ENCODE results near the gene SDC3. TPM values are rescaled to one million over a fixed set of nuclear protein-coding genes. Genes with fewer than 3 reads are reported as not detected.
A peak's percentile ranks its signal among the peaks of the same experiment; 100 is the strongest.

SDC3 gene
- total and polyA plus RNA-seq, 10 of the 15 experiments (the other 5 are each of a cell fraction or from before 2014, with no cell fraction given) = under 0.01 to 0.46 (median 0.07) TPM; not detected in 2

DNA sequence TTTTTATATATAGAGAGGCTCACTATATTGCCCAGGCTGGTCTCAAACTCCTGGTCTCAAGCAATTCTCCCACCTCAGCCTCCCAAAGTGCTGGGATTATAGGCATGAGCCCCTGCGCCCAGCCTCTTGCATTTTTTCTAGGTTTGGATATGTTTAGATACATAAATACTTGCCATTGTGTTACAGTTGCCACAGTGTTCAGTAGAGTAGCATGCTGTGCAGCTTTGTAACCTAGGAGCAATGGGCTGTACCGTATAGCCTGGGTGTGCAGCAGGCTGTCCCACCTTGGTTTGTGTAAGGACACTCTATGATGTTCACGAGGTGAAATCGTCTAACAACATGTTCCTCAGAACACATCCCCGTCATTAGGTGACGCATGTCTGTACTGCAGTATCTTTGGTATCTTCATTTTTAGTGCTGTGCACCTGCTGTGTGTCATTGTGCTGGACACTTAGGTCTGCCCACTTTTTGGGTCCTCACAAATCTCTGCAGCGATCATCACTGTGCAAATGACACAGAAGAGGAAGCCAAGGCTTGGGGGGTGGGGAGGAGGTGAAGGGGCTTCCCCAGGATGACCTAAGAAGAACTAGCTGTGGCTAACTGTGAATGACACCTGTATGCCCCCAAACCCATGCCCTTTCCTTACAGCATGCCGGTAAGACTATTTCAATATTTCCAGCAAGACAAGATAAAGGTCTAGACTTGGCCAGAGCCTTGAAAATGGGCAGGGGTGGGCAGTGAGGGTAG, 44.5 kb downstream of the SDC3 start:
- BruUV-seq (replicated peaks) = no TSS peak
- DNase-seq (ENCODE audit: low read depth, low spot score) = no peak
- WGBS (ENCODE audit: insufficient coverage, insufficient replicate concordance, low lambda C conversion rate, missing lambda C conversion rate) = 44% methylated on average over 8 of the region's 8 CpGs
- H3K9me3 ChIP-seq (replicated peaks; ENCODE audit: control insufficient read depth, insufficient read depth, low read length) = no peaks in the 10 kb centered on the region
- peak; percentile 32; the same call in 2 of the 3 replicates for ATAC-seq
- in situ Hi-C loops (cut with MboI) = no loop called here
- CTCF ChIA-PET = interaction anchor here (1.6 to 2.8 kb wide), 2 partner anchors 62 to 81 kb away, joined by 5 to 9 read pairs; no protein-coding TSS in a partner anchor
- no peak overlapping the region for H3K4me2 ChIP-seq (ENCODE audit: control insufficient read depth, insufficient read depth)
- no peak for FAIRE-seq
- POLR2A ChIA-PET = no interaction called here
- H3K36me3 ChIP-seq (ENCODE audit: control insufficient read depth in 2 of 2, insufficient read depth in 2 of 2, low read length in 1 of 2) = no peaks in the 10 kb centered on the region
- H3K9ac ChIP-seq (ENCODE audit: control insufficient read depth, insufficient read depth, low read length) = no peak overlapping the region
- H3K4me3 ChIP-seq = no peak overlapping the region
- no peak overlapping the region for H3K27ac ChIP-seq (ENCODE audit: control insufficient read depth, insufficient read depth)
- no peaks in the 10 kb centered on the region for H3K79me2 ChIP-seq (ENCODE audit: control insufficient read depth, insufficient read depth, low read length)
- H3K27me3 ChIP-seq (replicated peaks in 1 of 2; ENCODE audit: control insufficient read depth in 2 of 2, insufficient read depth in 2 of 2, low read length in 1 of 2) = peaks cover 4 to 9% of the 10 kb centered on the region in 2 experiments; a peak in 3 of 4 replicates
- SMC1A ChIA-PET (ENCODE audit: uncharacterized antibody, unreplicated experiment) = interaction anchor here (1.8 kb wide), 1 partner anchor 28 kb away, joined by 4 read pairs; no protein-coding TSS in a partner anchor
- no peak overlapping the region for H2AFZ ChIP-seq (ENCODE audit: control insufficient read depth, low read depth, low read length)
- peaks cover 6% of the 10 kb centered on the region for H3K4me1 ChIP-seq (ENCODE audit: control insufficient read depth, insufficient read depth, low read length)
- peaks cover 2% of the 10 kb centered on the region; the same call in 1 of the 2 replicates for H4K20me1 ChIP-seq (ENCODE audit: control insufficient read depth, insufficient read depth)
- RAD21 ChIA-PET (ENCODE audit: unreplicated experiment) = no interaction called here
- intact Hi-C loops (cut with micrococcal nuclease; ENCODE audit: unreplicated experiment) = no loop called here
- TF ChIP-seq, protein P1, sequence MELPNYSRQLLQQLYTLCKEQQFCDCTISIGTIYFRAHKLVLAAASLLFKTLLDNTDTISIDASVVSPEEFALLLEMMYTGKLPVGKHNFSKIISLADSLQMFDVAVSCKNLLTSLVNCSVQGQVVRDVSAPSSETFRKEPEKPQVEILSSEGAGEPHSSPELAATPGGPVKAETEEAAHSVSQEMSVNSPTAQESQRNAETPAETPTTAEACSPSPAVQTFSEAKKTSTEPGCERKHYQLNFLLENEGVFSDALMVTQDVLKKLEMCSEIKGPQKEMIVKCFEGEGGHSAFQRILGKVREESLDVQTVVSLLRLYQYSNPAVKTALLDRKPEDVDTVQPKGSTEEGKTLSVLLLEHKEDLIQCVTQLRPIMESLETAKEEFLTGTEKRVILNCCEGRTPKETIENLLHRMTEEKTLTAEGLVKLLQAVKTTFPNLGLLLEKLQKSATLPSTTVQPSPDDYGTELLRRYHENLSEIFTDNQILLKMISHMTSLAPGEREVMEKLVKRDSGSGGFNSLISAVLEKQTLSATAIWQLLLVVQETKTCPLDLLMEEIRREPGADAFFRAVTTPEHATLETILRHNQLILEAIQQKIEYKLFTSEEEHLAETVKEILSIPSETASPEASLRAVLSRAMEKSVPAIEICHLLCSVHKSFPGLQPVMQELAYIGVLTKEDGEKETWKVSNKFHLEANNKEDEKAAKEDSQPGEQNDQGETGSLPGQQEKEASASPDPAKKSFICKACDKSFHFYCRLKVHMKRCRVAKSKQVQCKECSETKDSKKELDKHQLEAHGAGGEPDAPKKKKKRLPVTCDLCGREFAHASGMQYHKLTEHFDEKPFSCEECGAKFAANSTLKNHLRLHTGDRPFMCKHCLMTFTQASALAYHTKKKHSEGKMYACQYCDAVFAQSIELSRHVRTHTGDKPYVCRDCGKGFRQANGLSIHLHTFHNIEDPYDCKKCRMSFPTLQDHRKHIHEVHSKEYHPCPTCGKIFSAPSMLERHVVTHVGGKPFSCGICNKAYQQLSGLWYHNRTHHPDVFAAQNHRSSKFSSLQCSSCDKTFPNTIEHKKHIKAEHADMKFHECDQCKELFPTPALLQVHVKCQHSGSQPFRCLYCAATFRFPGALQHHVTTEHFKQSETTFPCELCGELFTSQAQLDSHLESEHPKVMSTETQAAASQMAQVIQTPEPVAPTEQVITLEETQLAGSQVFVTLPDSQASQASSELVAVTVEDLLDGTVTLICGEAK (IDR thresholded peaks at IDR 0.05; ENCODE audit: borderline replicate concordance) = no peak
- TF ChIP-seq, protein P2, sequence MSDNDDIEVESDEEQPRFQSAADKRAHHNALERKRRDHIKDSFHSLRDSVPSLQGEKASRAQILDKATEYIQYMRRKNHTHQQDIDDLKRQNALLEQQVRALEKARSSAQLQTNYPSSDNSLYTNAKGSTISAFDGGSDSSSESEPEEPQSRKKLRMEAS (IDR thresholded peaks at IDR 0.05; ENCODE audit: low read depth, low read length) = no peak
- TF ChIP-seq, protein P3, sequence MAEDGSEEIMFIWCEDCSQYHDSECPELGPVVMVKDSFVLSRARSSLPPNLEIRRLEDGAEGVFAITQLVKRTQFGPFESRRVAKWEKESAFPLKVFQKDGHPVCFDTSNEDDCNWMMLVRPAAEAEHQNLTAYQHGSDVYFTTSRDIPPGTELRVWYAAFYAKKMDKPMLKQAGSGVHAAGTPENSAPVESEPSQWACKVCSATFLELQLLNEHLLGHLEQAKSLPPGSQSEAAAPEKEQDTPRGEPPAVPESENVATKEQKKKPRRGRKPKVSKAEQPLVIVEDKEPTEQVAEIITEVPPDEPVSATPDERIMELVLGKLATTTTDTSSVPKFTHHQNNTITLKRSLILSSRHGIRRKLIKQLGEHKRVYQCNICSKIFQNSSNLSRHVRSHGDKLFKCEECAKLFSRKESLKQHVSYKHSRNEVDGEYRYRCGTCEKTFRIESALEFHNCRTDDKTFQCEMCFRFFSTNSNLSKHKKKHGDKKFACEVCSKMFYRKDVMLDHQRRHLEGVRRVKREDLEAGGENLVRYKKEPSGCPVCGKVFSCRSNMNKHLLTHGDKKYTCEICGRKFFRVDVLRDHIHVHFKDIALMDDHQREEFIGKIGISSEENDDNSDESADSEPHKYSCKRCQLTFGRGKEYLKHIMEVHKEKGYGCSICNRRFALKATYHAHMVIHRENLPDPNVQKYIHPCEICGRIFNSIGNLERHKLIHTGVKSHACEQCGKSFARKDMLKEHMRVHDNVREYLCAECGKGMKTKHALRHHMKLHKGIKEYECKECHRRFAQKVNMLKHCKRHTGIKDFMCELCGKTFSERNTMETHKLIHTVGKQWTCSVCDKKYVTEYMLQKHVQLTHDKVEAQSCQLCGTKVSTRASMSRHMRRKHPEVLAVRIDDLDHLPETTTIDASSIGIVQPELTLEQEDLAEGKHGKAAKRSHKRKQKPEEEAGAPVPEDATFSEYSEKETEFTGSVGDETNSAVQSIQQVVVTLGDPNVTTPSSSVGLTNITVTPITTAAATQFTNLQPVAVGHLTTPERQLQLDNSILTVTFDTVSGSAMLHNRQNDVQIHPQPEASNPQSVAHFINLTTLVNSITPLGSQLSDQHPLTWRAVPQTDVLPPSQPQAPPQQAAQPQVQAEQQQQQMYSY (CRISPR knock-in tag; IDR thresholded peaks at IDR 0.05) = no peak
- TF ChIP-seq, protein P4, sequence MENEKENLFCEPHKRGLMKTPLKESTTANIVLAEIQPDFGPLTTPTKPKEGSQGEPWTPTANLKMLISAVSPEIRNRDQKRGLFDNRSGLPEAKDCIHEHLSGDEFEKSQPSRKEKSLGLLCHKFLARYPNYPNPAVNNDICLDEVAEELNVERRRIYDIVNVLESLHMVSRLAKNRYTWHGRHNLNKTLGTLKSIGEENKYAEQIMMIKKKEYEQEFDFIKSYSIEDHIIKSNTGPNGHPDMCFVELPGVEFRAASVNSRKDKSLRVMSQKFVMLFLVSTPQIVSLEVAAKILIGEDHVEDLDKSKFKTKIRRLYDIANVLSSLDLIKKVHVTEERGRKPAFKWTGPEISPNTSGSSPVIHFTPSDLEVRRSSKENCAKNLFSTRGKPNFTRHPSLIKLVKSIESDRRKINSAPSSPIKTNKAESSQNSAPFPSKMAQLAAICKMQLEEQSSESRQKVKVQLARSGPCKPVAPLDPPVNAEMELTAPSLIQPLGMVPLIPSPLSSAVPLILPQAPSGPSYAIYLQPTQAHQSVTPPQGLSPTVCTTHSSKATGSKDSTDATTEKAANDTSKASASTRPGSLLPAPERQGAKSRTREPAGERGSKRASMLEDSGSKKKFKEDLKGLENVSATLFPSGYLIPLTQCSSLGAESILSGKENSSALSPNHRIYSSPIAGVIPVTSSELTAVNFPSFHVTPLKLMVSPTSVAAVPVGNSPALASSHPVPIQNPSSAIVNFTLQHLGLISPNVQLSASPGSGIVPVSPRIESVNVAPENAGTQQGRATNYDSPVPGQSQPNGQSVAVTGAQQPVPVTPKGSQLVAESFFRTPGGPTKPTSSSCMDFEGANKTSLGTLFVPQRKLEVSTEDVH (IDR thresholded peaks at IDR 0.05; ENCODE audit: low read depth, partially characterized antibody) = no peak
- TF ChIP-seq, protein P5, sequence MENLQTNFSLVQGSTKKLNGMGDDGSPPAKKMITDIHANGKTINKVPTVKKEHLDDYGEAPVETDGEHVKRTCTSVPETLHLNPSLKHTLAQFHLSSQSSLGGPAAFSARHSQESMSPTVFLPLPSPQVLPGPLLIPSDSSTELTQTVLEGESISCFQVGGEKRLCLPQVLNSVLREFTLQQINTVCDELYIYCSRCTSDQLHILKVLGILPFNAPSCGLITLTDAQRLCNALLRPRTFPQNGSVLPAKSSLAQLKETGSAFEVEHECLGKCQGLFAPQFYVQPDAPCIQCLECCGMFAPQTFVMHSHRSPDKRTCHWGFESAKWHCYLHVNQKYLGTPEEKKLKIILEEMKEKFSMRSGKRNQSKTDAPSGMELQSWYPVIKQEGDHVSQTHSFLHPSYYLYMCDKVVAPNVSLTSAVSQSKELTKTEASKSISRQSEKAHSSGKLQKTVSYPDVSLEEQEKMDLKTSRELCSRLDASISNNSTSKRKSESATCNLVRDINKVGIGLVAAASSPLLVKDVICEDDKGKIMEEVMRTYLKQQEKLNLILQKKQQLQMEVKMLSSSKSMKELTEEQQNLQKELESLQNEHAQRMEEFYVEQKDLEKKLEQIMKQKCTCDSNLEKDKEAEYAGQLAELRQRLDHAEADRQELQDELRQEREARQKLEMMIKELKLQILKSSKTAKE (IDR thresholded peaks at IDR 0.05; ENCODE audit: low read depth, poor library complexity, severe bottlenecking) = no peak
- TF ChIP-seq CEBPB (IDR thresholded peaks at IDR 0.05; ENCODE audit: borderline replicate concordance in 1 of 2, low read depth in 2 of 2, low read length in 2 of 2) (no peak), HDAC2 (IDR thresholded peaks at IDR 0.05) (no peak), NFXL1 (IDR thresholded peaks at IDR 0.05; ENCODE audit: borderline replicate concordance) (no peak)
